SK-N-SH treated with all-trans-retinoic acid at 6 μM for 48 hours (cell line): ENCODE measurements around the gene ANGPT4.

Source experiments
- ARNTL ChIP-seq: fragments of 450-650 bp; formaldehyde crosslinking; IDR thresholded peaks from 2 replicates; pipeline ENCODE4 v1.5.0; 2020; ENCODE audit warnings: low read depth, mild to moderate bottlenecking, moderate library complexity, borderline replicate concordance
- CSDC2 ChIP-seq: fragments of 250-450 bp; sonication (Bioruptor Pico); IDR thresholded peaks from 2 replicates; pipeline ENCODE4 v1.5.0; 2020; ENCODE audit warnings: mild to moderate bottlenecking, moderate library complexity
- CSRNP3 ChIP-seq: fragments of 250-450 bp; sonication (Bioruptor Pico); IDR thresholded peaks from 2 replicates; pipeline ENCODE4 v1.5.1; 2021; ENCODE audit warnings: mild to moderate bottlenecking, moderate library complexity
- GLIS3 ChIP-seq: fragments of 250-450 bp; sonication (Bioruptor Pico); IDR thresholded peaks from 2 replicates; pipeline ENCODE4 v1.5.0; 2020; ENCODE audit warnings: mild to moderate bottlenecking, moderate library complexity
- ISL1 ChIP-seq: fragments of 250-450 bp; sonication (Bioruptor Pico); IDR thresholded peaks from 2 replicates; pipeline ENCODE4 v2.1.2; 2022; ENCODE audit warnings: mild to moderate bottlenecking, moderate library complexity
- POU6F1 ChIP-seq: fragments of 250-450 bp; sonication (Bioruptor Pico); IDR thresholded peaks from 2 replicates; pipeline ENCODE4 v1.8.0; 2021; ENCODE audit warnings: low read depth, mild to moderate bottlenecking, moderate library complexity, borderline replicate concordance
- SNAI2 ChIP-seq: fragments of 250-450 bp; sonication (Bioruptor Pico); IDR thresholded peaks from 2 replicates; pipeline ENCODE4 v1.5.0; 2020; ENCODE audit warnings: mild to moderate bottlenecking, moderate library complexity
- ZFP3 ChIP-seq: fragments of 250-450 bp; sonication (Bioruptor Pico); IDR thresholded peaks from 2 replicates; pipeline ENCODE4 v1.5.0; 2020; ENCODE audit warnings: mild to moderate bottlenecking, moderate library complexity
- ZNF565 ChIP-seq: fragments of 450-650 bp; formaldehyde crosslinking; conservative IDR thresholded peaks from 2 replicates; pipeline ENCODE4 v1.5.0; 2020; ENCODE audit warnings: low read depth, mild to moderate bottlenecking, moderate library complexity
- ZNF8 ChIP-seq: fragments of 450-650 bp; formaldehyde crosslinking; IDR thresholded peaks from 2 replicates; pipeline ENCODE4 v1.5.0; 2020; ENCODE audit warnings: mild to moderate bottlenecking, moderate library complexity

- no peak for TF ChIP-seq SNAI2 (CRISPR knock-in tag)
- TF ChIP-seq ZNF565 (CRISPR knock-in tag): no peak
- TF ChIP-seq ZNF8 (CRISPR knock-in tag): no peak
- TF ChIP-seq POU6F1 (CRISPR knock-in tag): no peak
- TF ChIP-seq GLIS3: no peak
- TF ChIP-seq ISL1 (CRISPR knock-in tag): no peak
- no peak for TF ChIP-seq CSRNP3 (CRISPR knock-in tag)
- no peak for TF ChIP-seq ZFP3 (CRISPR knock-in tag)
- no peak for TF ChIP-seq CSDC2 (CRISPR knock-in tag)
- no peak for TF ChIP-seq ARNTL (CRISPR knock-in tag)
Observed at GRCh38 chr20:962223-962622, 46.1 kb upstream of the ANGPT4 start.
